ENCODE data around the gene KIT. TPM values are rescaled to one million over a fixed set of nuclear protein-coding genes. Genes with fewer than 3 reads are reported as not detected.

KIT gene
- total and polyA plus RNA-seq, 10 of the 15 experiments (the other 5 are each of a cell fraction or from before 2014, with no cell fraction given) = 0.01 to 0.03 TPM; not detected in 8

GRCh38 chr4:54764476-54764875, 106.7 kb downstream of the KIT start:
- no TSS peak for BruUV-seq (replicated peaks)
- CTCF ChIA-PET = no interaction called here

More at GRCh38 chr4:54764476-54764875, 106.7 kb downstream of the KIT start:
- Histone ChIP-seq H4K20me1 (ENCODE audit: control insufficient read depth, insufficient read depth) (no peaks in the 10 kb centered on the region), H3K9ac (ENCODE audit: control insufficient read depth, insufficient read depth, low read length) (no peak overlapping the region), H3K4me3 (no peak overlapping the region), H3K79me2 (ENCODE audit: control insufficient read depth, insufficient read depth, low read length) (no peaks in the 10 kb centered on the region), H3K4me2 (ENCODE audit: control insufficient read depth, insufficient read depth) (no peak overlapping the region), H3K9me3 (replicated peaks; ENCODE audit: control insufficient read depth, insufficient read depth, low read length) (no peaks in the 10 kb centered on the region; the same call in 2 of the 3 replicates), H3K4me1 (ENCODE audit: control insufficient read depth, insufficient read depth, low read length) (no peaks in the 10 kb centered on the region), H3K27ac (ENCODE audit: control insufficient read depth, insufficient read depth) (no peak overlapping the region), H2AFZ (ENCODE audit: control insufficient read depth, low read depth, low read length) (no peak overlapping the region), H3K27me3 (replicated peaks in 1 of 2; ENCODE audit: control insufficient read depth in 2 of 2, insufficient read depth in 2 of 2, low read length in 1 of 2) (no peaks in the 10 kb centered on the region), H3K36me3 (ENCODE audit: control insufficient read depth in 2 of 2, insufficient read depth in 2 of 2, low read length in 1 of 2) (no peaks in the 10 kb centered on the region)
- ATAC-seq (no peak), FAIRE-seq (no peak), DNase-seq (ENCODE audit: low read depth, low spot score) (no peak)
- TF ChIP-seq TCF12 (IDR thresholded peaks at IDR 0.05; ENCODE audit: low read depth, low read length) = no peak
- no peak for TF ChIP-seq GATAD2B (conservative IDR thresholded peaks at IDR 0.05; ENCODE audit: low read depth)
- TF ChIP-seq IRF3 (IDR thresholded peaks at IDR 0.05) = no peak
- no peak for TF ChIP-seq PKNOX1 (IDR thresholded peaks at IDR 0.05)
- TF ChIP-seq TARDBP (IDR thresholded peaks at IDR 0.05; ENCODE audit: borderline replicate concordance) = no peak
- no peak for TF ChIP-seq IRF5 (IDR thresholded peaks at IDR 0.05; ENCODE audit: borderline replicate concordance)
- no peak for TF ChIP-seq MAX (IDR thresholded peaks at IDR 0.05; ENCODE audit: low read depth, low read length)
- TF ChIP-seq SMAD1 (IDR thresholded peaks at IDR 0.05; ENCODE audit: low read depth, partially characterized antibody) = no peak
- TF ChIP-seq TCF3 (IDR thresholded peaks at IDR 0.05; ENCODE audit: borderline replicate concordance, insufficient read depth, low read depth, low read length) = no peak
- no peak for TF ChIP-seq POU2F2 (IDR thresholded peaks at IDR 0.05; ENCODE audit: borderline replicate concordance, low read depth, low read length)
- TF ChIP-seq NBN (IDR thresholded peaks at IDR 0.05) = no peak
- no peak for TF ChIP-seq NR2C1 (IDR thresholded peaks at IDR 0.05)
- 24% methylated on average over 3 of the region's 3 CpGs for WGBS (ENCODE audit: insufficient coverage, insufficient replicate concordance, low lambda C conversion rate, missing lambda C conversion rate)
- intact Hi-C loops (cut with micrococcal nuclease; ENCODE audit: unreplicated experiment) (no loop called here), in situ Hi-C loops (cut with MboI) (no loop called here)
- SMC1A ChIA-PET (ENCODE audit: uncharacterized antibody, unreplicated experiment) = no interaction called here
- RAD21 ChIA-PET (ENCODE audit: unreplicated experiment) = no interaction called here
- POLR2A ChIA-PET = no interaction called here

Measured in GM12878 (cell line).